AG09319 (cell line): ENCODE data around the gene XPNPEP1.

Experiments used
- DNase-seq: peaks from one replicate; pipeline ENCODE4 v3.0.0-alpha.2; 2010; ENCODE audit warnings: low read depth; ENCODE audit errors: extremely low read depth
- CTCF ChIP-seq: IDR thresholded peaks from 2 replicates; pipeline ENCODE4 v1.5.1; 2011; ENCODE audit warnings: low read depth, mild to moderate bottlenecking, inconsistent platforms, low read length, moderate library complexity

XPNPEP1 gene

GRCh38 chr10:109835257-109835656, 88.1 kb downstream of the XPNPEP1 start:
- TF ChIP-seq CTCF = no peak
- no peak for DNase-seq

GRCh38 chr10:109831846-109832245, 91.5 kb downstream of the XPNPEP1 start:
- no peak for TF ChIP-seq CTCF
- no peak for DNase-seq

- DNase-seq = no peak
- TF ChIP-seq CTCF = no peak
Measured at GRCh38 chr10:109824206-109824605, 99.1 kb downstream of the XPNPEP1 start.

DNA sequence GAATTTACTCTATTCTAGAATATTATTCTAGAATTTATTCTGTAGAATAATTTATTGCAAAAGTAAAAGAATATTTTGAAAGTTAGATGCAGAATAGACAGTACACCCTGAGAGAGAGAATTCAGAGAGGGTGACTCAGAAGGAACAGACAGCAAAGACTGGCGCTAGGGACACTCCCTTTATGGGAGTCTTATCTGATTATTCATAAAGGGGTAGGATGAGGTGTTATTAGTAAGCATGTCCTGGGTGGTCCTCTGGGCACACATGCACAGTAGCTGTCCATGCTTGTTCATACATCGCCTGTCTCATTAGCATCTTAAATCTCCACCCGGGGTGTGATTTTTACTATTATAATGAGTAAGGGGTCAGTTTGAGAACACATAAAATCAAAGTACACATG, 100.1 kb downstream of the XPNPEP1 start:
- TF ChIP-seq CTCF = no peak
- no peak for DNase-seq

DNA sequence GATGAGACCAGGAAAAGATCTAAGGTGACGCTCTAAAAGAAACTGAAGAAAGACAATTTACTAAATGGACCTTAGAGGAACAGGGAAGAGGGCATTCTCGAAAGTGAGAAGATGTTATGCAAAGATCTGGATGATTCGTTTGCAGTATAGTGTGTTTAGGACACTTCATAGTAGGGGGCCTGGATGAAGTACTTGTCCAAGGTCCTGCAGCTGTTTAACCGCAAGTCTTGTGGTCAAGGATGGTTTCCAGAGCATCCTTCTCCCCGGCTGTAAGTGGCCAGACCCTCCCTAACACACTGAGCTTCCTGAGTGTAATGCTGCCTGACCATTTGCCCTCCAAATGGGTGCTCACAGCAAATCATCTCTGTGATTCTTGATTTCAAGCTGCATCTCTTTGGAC, 101.6 kb downstream of the XPNPEP1 start:
- TF ChIP-seq CTCF = no peak

DNA sequence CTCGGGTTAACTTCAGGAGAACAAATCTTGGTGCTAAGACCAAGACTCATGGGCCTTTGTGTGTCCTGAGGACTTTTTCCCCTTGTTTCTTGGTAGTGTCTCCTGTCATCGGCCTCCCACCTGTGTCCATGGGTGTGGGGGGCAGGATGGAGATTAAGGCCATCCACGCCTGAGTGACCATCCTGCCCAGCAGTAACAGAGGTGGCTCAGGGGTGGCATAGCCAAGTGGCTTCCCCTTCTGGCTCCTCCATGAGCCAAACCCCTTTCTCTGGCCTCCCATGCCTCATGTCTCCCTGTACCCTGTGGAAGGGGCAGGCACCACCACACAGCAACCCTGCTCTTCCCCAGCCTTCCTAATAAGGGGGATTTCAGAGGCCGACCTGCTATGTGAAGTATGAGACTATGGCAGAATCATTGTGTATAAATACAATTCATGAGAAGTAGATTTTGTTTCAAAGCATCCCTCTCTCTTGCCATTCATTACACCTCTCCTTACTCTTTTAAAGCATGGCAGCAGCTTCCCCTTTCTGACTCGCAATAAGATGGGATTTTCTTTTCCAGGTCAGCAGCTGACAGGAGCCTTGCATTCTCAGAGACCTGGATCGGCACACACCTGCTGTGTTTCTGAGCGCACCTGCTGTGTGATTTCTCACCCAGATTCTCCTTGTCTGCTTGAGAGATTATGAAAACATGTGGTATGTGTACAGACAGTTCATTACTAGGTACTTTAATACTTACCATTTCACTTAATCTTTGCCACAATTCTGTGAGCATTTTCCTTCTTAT, 102.5 kb downstream of the XPNPEP1 start:
- no peak for TF ChIP-seq CTCF
- no peak for DNase-seq

More for the DNA sequence above, 101.6 kb downstream of the XPNPEP1 start:
- no peak for DNase-seq

DNA sequence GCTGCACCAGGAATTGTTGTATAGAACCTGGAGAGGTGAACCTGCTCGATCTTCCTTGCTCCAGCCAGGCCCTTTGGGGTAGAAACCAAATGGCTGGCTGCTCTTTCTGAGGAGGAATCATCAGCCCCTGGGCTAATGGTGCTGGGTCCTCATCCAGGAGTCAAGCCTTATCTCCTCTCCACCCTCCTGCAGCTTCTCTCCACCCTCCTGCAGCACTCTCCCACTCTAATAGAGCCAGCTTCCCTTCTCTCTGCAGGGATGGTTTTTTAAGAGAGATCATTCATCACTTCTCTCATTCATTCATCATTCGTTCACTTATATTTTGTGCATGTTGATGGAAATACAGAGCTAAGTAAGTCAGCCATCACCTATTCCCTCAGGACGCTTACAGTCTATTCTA, 103.5 kb downstream of the XPNPEP1 start:
- DNase-seq = no peak
- TF ChIP-seq CTCF = no peak
